Omental fat pad (tissue), 4 donors: ENCODE measurements around the gene PHF14. TPM values are rescaled to one million over a fixed set of nuclear protein-coding genes. Genes with fewer than 3 reads are reported as not detected.

ENCODE experiments used
- ATAC-seq: fragments of 150-250 bp; one replicate; pipeline ENCODE4 v1.9.1; 2016; ENCODE audit warnings: mild to moderate bottlenecking, moderate library complexity; ENCODE audit not compliant: low FRiP score
- DNase-seq: peaks from one replicate; pipeline ENCODE4 v3.0.0-alpha.2; 2019; ENCODE audit warnings: low spot score
- total RNA-seq, 4 donors: library from RNA; depleted of rRNA; stranded (reverse); fragments of >200 nt; gene quantifications; one replicate each; pipeline ENCODE4 v1.1.0, GENCODE V29; 2016
- TF ChIP-seq, protein P1 (sequence below), 3 donors: fragments of 450-650 bp; IDR thresholded peaks; one replicate each; pipeline ENCODE4 v1.5.1; 2016 to 2017; ENCODE audit warnings: antibody characterized with exemption in 3 of 3, mild to moderate bottlenecking in 3 of 3, moderate library complexity in 2 of 3

The PHF14 gene
- total RNA-seq, 4 donors from 2014 or later: 23.2 to 46.8 (median 29.2) TPM

DNA sequence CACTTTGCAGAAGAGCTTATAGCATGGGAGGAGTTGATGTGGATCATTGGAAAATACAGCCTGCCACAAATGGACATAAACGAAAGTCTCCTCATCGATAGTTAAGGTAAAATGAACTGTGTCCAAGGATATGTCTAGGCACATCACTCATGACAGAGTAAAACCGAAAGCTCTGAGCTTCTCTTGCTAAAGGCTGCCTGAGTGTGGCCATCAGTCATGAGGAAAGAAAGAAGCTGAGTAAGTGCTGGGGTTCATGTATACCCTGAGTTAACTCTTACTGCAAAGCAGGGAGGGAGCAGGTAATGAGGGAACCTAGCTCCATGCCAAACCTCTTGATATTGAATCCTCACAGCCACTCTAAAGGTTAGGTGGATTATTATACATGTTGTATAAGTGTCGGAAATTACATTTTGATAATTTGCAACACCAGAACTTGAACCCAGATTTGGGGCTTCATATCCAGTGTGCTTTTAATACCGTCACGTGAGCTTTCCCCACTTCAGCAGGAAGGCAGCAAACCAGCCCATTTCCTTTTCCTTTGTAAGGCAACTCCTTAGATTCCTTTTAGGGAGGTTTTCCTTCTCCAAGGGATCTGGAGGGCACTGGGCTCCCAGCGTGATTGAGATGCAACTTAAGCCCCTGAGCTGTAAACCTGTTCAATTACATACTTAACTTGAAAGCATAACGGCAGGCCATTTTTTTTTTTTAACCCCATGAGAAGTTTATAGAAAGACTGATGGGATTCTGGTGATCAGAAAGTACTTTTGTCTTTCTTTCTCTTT lies 215.0 kb downstream of the PHF14 start:
- ATAC-seq: no peak
- TF ChIP-seq, protein P1, sequence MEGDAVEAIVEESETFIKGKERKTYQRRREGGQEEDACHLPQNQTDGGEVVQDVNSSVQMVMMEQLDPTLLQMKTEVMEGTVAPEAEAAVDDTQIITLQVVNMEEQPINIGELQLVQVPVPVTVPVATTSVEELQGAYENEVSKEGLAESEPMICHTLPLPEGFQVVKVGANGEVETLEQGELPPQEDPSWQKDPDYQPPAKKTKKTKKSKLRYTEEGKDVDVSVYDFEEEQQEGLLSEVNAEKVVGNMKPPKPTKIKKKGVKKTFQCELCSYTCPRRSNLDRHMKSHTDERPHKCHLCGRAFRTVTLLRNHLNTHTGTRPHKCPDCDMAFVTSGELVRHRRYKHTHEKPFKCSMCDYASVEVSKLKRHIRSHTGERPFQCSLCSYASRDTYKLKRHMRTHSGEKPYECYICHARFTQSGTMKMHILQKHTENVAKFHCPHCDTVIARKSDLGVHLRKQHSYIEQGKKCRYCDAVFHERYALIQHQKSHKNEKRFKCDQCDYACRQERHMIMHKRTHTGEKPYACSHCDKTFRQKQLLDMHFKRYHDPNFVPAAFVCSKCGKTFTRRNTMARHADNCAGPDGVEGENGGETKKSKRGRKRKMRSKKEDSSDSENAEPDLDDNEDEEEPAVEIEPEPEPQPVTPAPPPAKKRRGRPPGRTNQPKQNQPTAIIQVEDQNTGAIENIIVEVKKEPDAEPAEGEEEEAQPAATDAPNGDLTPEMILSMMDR (IDR thresholded peaks at IDR 0.05): no peak
- no peak for DNase-seq

DNA sequence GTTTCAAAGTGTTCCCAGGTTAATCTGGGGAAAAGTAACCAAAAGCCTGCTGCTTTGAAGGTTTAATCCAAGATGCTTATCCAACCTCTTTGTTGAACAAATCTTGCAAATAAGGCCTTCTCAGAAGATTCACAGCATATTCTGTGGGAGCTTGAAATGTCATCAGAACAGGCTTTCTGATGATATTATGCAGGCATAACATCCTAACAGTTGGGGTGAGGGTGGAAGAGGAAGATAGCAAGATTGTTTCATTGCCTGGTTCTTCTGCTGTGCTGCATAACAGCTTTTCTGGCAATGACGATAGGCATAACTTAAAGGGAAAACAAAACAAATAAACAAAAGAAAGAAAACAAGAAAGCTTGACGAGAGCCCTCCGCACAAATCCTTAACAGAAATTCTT lies 217.4 kb downstream of the PHF14 start:
- ATAC-seq: no peak
- TF ChIP-seq, protein P1 (IDR thresholded peaks at IDR 0.05): no peak
- DNase-seq: no peak

DNA sequence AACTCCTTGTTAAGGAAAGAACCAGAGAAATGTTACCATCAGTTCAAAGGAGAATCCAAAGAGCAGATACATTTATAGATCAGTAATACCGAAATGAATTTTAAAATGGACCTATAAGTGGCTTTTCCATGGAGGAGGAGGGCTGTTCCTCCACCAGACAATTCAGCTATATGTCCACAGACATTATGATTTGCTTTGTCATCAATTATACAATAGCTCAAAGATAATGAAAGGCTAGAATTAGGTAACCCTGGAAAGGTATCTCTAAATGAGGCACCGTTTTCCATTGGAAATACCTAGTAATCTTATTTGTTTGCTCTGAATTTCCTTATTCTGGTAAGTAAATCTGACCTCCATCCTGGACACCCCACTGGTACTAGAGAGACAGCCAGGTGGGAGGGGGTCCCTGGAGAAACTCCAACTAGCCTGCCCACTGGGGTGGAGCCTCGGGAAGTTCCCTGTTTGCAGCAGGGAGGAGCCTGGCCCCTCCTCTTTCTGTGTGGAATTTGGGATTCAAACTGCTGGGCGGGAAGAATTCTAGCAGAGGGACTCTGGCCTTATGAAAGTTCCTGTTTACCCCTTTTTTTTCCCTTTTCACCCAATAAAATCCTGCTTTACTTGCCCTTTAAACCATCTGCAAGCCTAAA lies 218.0 kb downstream of the PHF14 start:
- TF ChIP-seq, protein P1 (IDR thresholded peaks at IDR 0.05): no peak
- DNase-seq: no peak
- no peak for ATAC-seq

DNA sequence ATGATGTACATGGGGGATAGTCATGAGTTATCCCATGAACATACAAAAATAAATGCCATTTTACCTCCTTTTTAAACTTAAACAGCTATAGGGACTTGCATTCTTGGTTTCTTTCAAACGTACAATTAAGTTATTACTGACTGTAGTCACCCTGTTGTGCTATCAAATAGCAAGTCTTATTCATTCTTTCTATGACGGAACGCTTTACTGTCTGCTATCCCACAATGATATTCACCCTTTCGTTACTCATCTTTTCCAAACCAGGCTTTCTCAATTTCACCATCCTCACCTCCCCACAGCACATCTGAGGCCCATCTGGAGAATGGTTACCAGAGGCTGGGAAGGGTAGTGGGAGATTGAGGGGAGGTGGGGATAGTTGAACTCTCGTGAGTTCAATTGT lies 218.8 kb downstream of the PHF14 start:
- peak; percentile 56 for ATAC-seq
- TF ChIP-seq, protein P1 (IDR thresholded peaks at IDR 0.05): no peak
- no peak for DNase-seq

DNA sequence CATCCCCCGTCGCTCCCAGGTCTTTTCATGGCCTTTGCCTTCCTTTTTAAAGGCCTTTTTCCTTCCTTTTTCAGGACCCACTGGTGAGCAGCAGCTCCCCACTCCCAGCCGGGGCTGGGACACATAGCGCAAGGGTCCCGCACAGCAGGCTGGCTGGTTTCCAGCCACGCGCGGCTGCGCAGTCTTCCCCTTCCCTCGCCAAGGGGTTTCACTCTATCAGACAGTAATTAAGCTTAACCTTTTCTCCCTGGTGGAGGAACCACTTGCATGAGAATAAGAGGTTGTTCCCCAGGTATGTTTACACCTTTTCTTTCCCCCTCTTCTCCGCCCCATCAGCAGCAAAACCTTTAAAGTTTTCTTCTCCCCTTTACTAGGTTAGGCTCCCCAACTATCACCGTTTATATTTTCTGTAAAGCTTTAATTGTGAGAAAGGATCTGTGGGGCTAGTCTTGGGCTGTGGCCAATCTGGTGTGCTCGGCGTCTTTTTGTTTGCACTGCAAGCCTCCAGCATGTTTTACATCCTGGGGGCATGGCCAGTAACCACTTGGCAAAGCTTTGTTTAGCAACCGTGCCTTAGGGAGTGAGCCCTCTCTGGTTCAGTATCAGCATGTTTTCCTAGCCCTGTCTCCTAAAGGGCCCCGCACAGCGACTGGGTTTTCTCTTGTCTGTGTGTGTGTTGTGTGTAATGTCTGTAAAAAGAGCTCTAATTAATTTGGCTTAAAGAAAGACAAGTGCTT lies 219.6 kb downstream of the PHF14 start:
- TF ChIP-seq, protein P1 (IDR thresholded peaks at IDR 0.05): no peak
- ATAC-seq: peak; percentile 49
- DNase-seq: no peak

DNA sequence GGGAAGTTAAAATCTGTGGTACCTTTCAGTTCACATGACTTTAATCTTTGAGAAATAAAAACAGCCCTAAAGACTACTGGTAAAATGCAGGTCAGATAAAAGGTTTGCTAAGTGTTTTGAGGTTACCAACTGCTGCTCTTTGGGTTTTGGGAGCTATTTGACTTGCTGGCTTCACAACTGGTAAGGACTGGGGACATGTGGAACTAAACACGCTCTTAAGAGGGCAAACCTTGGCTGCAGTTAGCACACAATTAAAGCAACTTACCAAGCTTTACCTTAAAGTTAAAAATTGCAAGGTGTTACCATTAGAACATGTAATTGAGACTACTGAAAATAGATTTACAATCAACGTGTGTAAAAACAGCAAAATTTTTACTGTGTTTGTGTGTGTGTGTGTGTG lies 220.2 kb downstream of the PHF14 start:
- TF ChIP-seq, protein P1 (IDR thresholded peaks at IDR 0.05): no peak
- DNase-seq: no peak
- ATAC-seq: no peak
